A673 (cell line): ENCODE results near the gene MPV17. TPM values are rescaled to one million over a fixed set of nuclear protein-coding genes. Genes with fewer than 3 reads are reported as not detected.

ENCODE experiments used
- BruUV-seq: library from RNA; stranded (reverse); fragments of 400-500 nt; replicated peaks from 2 replicates; lab custom pipeline; 2021; lab: Mats Ljungman, UMichigan
- CTCF ChIA-PET: fragments of 300-600 bp; sonication (Branson Sonifier 250); formaldehyde crosslinking; loops from one replicate; lab custom pipeline; 2022; ENCODE audit warnings: antibody characterized with exemption; lab: Charles Lee
- POLR2A ChIA-PET: fragments of 300-600 bp; sonication (Branson Sonifier 250); formaldehyde crosslinking; loops from one replicate; lab custom pipeline; 2022; ENCODE audit warnings: antibody characterized with exemption; ENCODE audit not compliant: low non-redundant PET; lab: Charles Lee
- DNase-seq: peaks from one replicate; pipeline ENCODE4 v3.0.0-alpha.2; 2015; ENCODE audit warnings: low spot score
- H3K27ac ChIP-seq: fragments of 200-600 bp; sonication (generic); 2 replicates; pipeline ENCODE4 v1.5.1; 2016; ENCODE audit warnings: mixed run types, low read depth, mild to moderate bottlenecking, mixed read lengths, antibody characterized with exemption, low read length; ENCODE audit not compliant: poor library complexity, severe bottlenecking
- H3K27me3 ChIP-seq: fragments of 200-600 bp; sonication (generic); replicated peaks from 2 replicates; pipeline ENCODE4 v1.6.1; 2017; ENCODE audit warnings: mixed run types, low read depth, mild to moderate bottlenecking, mixed read lengths, antibody characterized with exemption, low read length; ENCODE audit not compliant: insufficient read depth, poor library complexity
- H3K36me3 ChIP-seq: fragments of 200-600 bp; sonication (generic); 2 replicates; pipeline ENCODE4 v1.6.1; 2016; ENCODE audit warnings: mixed run types, mild to moderate bottlenecking, mixed read lengths, antibody characterized with exemption, low read length; ENCODE audit not compliant: insufficient read depth, poor library complexity, severe bottlenecking
- H3K4me1 ChIP-seq: fragments of 200-600 bp; sonication (generic); 2 replicates; pipeline ENCODE4 v1.6.1; 2017; ENCODE audit warnings: mixed run types, mild to moderate bottlenecking, mixed read lengths, antibody characterized with exemption, low read length; ENCODE audit not compliant: insufficient read depth, poor library complexity, severe bottlenecking
- H3K4me3 ChIP-seq: fragments of 200-600 bp; sonication (generic); 2 replicates; pipeline ENCODE4 v1.5.1; 2016; ENCODE audit warnings: low read depth, mixed run types, mild to moderate bottlenecking, mixed read lengths, low read length; ENCODE audit not compliant: poor library complexity, severe bottlenecking
- H3K9me3 ChIP-seq: fragments of 200-600 bp; sonication (generic); 2 replicates; pipeline ENCODE4 v1.6.1; 2016; ENCODE audit warnings: mixed run types, low read depth, mild to moderate bottlenecking, mixed read lengths, antibody characterized with exemption, low read length; ENCODE audit not compliant: poor library complexity, severe bottlenecking
- EZH2 ChIP-seq: fragments of 200-600 bp; sonication (generic); IDR thresholded peaks from 2 replicates; pipeline ENCODE4 v1.6.1; 2017; ENCODE audit warnings: borderline replicate concordance, low read depth, mild to moderate bottlenecking, mixed read lengths, antibody characterized with exemption, low read length; ENCODE audit not compliant: poor library complexity, severe bottlenecking
- intact Hi-C: fragments of 100-400 bp; cut with micrococcal nuclease; formaldehyde crosslinking; loops from one replicate; pipeline ENCODE4 v1.10.0; 2022; ENCODE audit not compliant: unreplicated experiment
- total RNA-seq: library from RNA; stranded (reverse); gene quantifications from 2 replicates; pipeline ENCODE4 v1.2.3, GENCODE V29; 2021
- TF ChIP-seq, protein P1 (sequence below): fragments of 300-800, 200-600 bp; sonication (generic); conservative IDR thresholded peaks from 2 replicates; pipeline ENCODE4 v1.5.1; 2017; ENCODE audit warnings: low read depth, mild to moderate bottlenecking, antibody characterized with exemption, low read length, moderate library complexity, mixed read lengths

MPV17 gene
- total RNA-seq, 1 experiment from 2014 or later = 66.3 TPM

DNA sequence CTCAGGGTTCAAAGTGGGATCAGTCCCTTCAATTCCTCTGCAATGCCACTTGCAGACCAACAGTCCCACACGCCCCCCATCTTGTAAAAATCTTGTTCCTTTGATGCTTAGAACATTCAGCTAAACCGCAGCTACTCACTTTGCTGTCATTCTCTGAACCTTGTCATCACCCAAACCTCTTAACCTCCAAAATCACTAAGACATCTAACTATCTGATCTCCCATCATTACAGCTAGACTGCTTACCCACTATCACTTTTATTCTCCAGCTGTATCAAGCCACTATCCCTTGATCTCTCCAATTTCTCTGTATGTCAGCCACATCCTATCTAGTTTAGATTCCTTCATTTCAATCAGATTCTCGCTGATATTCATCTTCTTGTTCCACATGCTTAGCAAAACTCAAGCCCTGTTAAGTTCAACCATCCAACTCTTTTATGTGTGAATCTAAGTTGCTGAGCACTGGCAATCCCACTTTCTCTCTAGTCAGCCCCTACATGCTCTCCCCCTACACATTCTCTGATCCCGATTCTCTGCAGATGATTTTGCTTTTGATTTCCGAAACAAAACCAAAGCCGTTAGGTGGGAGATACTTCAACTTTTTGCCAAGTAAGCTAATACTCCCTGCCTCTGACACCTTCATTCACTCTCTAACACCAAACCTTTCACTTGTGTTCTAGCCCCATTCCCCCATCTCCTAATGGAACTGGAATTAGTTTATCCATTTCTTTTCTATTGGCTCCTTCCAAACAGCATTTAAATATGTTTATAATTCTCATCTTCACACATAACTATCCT, 29.1 kb upstream of the MPV17 start:
- Histone ChIP-seq H3K27ac (no peak overlapping the region), H3K4me1 (peaks cover 3% of the 10 kb centered on the region), H3K9me3 (no peaks in the 10 kb centered on the region), H3K36me3 (no peaks in the 10 kb centered on the region), H3K4me3 (no peak overlapping the region), H3K27me3 (no peaks in the 10 kb centered on the region)
- no TSS peak for BruUV-seq
- POLR2A ChIA-PET = no interaction called here
- CTCF ChIA-PET = no interaction called here
- no peak for TF ChIP-seq EZH2
- TF ChIP-seq, protein P1, sequence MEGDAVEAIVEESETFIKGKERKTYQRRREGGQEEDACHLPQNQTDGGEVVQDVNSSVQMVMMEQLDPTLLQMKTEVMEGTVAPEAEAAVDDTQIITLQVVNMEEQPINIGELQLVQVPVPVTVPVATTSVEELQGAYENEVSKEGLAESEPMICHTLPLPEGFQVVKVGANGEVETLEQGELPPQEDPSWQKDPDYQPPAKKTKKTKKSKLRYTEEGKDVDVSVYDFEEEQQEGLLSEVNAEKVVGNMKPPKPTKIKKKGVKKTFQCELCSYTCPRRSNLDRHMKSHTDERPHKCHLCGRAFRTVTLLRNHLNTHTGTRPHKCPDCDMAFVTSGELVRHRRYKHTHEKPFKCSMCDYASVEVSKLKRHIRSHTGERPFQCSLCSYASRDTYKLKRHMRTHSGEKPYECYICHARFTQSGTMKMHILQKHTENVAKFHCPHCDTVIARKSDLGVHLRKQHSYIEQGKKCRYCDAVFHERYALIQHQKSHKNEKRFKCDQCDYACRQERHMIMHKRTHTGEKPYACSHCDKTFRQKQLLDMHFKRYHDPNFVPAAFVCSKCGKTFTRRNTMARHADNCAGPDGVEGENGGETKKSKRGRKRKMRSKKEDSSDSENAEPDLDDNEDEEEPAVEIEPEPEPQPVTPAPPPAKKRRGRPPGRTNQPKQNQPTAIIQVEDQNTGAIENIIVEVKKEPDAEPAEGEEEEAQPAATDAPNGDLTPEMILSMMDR = no peak
- no peak for DNase-seq
- intact Hi-C loops = no loop called here

DNA sequence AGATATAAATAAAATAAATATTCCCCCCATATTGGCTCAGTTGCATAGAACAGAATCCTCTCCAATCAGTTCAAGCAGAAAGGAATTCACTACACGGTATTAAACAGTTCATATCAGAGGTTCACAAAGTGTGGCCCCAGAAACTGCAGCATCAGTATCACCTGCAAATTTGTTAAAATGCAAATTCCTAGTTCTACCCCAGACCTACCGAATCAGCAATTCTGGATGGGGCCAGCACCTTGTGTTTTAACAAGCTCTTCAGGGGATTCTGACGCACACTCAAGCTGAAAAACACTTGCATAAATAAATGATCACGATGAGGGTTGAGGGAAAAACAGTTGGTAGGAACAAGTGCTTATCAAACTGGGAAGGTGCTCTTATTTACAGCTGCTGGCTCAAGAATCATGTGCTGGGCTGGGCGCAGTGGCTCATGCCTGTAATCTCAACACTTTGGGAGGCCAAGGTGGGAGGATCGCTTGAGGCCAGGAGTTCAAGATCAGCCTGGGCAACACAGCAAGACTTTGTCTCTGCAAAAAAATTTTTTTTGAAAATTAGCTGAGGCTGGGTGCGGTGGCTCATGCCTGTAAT, 27.3 kb upstream of the MPV17 start:
- Histone ChIP-seq H3K4me3 (no peak overlapping the region), H3K4me1 (no peaks in the 10 kb centered on the region), H3K36me3 (no peaks in the 10 kb centered on the region), H3K27me3 (no peaks in the 10 kb centered on the region), H3K27ac (no peak overlapping the region), H3K9me3 (no peaks in the 10 kb centered on the region)
- ChIA-PET POLR2A (no interaction called here), CTCF (no interaction called here)
- DNase-seq = no peak
- BruUV-seq = no TSS peak
- intact Hi-C loops = no loop called here
- TF ChIP-seq, protein P1 = no peak
- no peak for TF ChIP-seq EZH2

DNA sequence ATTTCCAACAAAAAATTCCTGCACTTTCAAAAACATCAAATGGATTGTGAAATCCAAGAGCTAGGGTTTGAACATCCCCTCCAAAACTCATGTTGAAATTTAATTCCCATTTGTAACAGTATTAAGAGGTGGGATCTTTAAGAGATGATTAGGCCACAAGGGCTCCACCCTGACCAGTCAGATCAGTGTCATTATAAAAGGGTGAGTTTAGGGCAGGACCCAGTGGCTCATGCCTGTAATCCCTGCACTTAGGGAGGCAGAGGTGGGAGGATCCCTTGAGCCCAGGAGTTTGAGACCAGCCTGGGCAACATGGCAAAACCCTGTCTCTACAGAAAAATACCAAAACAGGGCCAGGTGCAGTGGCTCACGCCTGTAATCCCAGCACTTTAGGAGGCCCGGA, 24.7 kb upstream of the MPV17 start:
- H3K9me3 ChIP-seq = no peaks in the 10 kb centered on the region
- intact Hi-C loops = no loop called here
- no peak overlapping the region for H3K27ac ChIP-seq
- TF ChIP-seq, protein P1 = no peak
- no peak for TF ChIP-seq EZH2
- no peak overlapping the region for H3K4me3 ChIP-seq
- DNase-seq = no peak
- ChIA-PET POLR2A (no interaction called here), CTCF (interaction anchor here (0.6 kb wide), 1 partner anchor 266 kb away, joined by 3 read pairs; no protein-coding TSS in a partner anchor)
- H3K27me3 ChIP-seq = no peaks in the 10 kb centered on the region
- H3K4me1 ChIP-seq = no peaks in the 10 kb centered on the region
- BruUV-seq = no TSS peak
- H3K36me3 ChIP-seq = peaks cover 7% of the 10 kb centered on the region
